SH-SY5Y (cell line): Measurements from ENCODE around the gene HK2.

Experiments
- GATA2 ChIP-seq: IDR thresholded peaks from 2 replicates; pipeline ENCODE4 v1.6.1; 2011; ENCODE audit warnings: mild to moderate bottlenecking, low read depth, low read length
- GATA3 ChIP-seq: IDR thresholded peaks from 2 replicates; pipeline ENCODE4 v1.6.1; 2011; ENCODE audit warnings: low read depth, mild to moderate bottlenecking, low read length, moderate library complexity

- TF ChIP-seq GATA3 (no peak), GATA2 (no peak)
Observed at GRCh38 chr2:74821177-74822126, 12.5 kb upstream of the HK2 start.
